ENCODE measurements around the gene CPEB1.

CPEB1 gene

DNA sequence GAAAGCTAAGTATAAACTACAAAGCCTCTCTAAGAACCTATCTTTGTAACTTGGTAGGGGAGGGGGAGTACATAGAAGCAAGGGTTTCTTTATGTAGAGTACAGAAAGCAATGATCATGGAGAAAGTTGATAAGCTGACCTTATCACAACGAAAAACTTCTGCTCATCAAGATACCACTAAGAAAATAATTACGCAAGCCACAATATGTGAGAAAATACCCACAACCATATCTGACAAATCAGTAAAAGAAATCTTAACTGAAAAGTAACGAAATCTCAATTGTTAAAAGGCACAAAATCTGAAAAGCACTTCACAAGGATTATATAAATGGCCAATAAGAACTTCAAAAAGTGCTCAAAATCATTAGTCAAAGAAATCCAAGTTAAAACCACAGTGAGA, 71.8 kb downstream of the CPEB1 start:
- H3K27me3 ChIP-seq (ENCODE audit: control insufficient read depth, insufficient read depth, low read length), result no peaks in the 10 kb centered on the region
- H3K9ac ChIP-seq (ENCODE audit: low read length), result no peak overlapping the region
- no peaks in the 10 kb centered on the region for H3K9me3 ChIP-seq (ENCODE audit: control insufficient read depth, low read depth, low read length)
- no peak overlapping the region for H3K27ac ChIP-seq (ENCODE audit: low read length)
- no peak overlapping the region for H3K4me3 ChIP-seq (ENCODE audit: low read length)
- H3K4me1 ChIP-seq (ENCODE audit: control insufficient read depth, low read depth, low read length), result peaks cover 9% of the 10 kb centered on the region
- no peaks in the 10 kb centered on the region for H3K36me3 ChIP-seq (ENCODE audit: control insufficient read depth, low read depth, low read length)

DNA sequence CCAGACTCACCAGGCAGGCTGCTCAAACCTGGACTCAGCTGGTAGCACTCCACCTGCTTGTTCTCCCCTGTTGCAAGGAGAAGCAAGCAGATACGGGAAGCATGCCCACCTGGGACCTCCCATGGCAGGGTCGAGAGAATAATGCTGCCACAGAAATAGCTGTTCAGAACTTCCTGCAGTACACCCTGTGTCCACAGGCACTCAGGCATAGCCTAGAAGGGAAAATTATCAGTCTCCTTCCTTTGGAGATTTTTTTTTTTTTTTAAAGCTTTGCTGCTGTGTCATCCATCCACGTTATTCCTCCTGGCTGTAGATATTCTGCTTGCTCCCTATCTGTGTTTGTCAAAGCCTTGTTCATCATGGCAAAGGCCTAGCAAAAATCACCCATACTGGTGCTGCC, 74.2 kb downstream of the CPEB1 start:
- no peak overlapping the region for H3K27ac ChIP-seq (ENCODE audit: low read length)
- H3K9ac ChIP-seq (ENCODE audit: low read length), result no peak overlapping the region

DNA sequence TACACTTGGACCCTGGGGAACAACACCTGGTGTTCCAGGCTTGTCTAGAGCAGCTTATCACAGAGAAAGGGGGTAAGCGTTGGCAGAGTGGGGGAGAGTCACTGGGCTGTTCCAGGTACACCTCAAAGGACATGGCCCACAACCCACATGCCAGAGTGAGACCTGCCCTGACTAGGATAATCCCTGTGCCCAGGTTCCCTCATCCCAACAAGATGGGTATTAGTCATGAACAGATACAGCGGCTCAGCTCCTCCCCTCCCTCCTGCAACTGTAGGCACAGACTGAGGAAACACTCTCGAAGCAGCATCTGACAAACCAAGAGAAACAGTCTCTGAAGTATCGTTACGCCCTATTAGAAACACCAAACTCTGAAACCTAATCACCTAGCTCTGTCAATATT, 74.9 kb downstream of the CPEB1 start:
- Histone ChIP-seq H3K9ac (ENCODE audit: low read length) (no peak overlapping the region), H3K4me3 (ENCODE audit: low read length) (no peak overlapping the region), H3K9me3 (ENCODE audit: control insufficient read depth, low read depth, low read length) (no peaks in the 10 kb centered on the region), H3K36me3 (ENCODE audit: control insufficient read depth, low read depth, low read length) (no peaks in the 10 kb centered on the region), H3K27ac (ENCODE audit: low read length) (no peak overlapping the region), H3K4me1 (ENCODE audit: control insufficient read depth, low read depth, low read length) (peaks cover 9% of the 10 kb centered on the region), H3K27me3 (ENCODE audit: control insufficient read depth, insufficient read depth, low read length) (no peaks in the 10 kb centered on the region)

More for the DNA sequence above, 74.2 kb downstream of the CPEB1 start:
- no peaks in the 10 kb centered on the region for H3K36me3 ChIP-seq (ENCODE audit: control insufficient read depth, low read depth, low read length)
- no peak overlapping the region for H3K4me3 ChIP-seq (ENCODE audit: low read length)
- H3K9me3 ChIP-seq (ENCODE audit: control insufficient read depth, low read depth, low read length), result no peaks in the 10 kb centered on the region
- peaks cover 9% of the 10 kb centered on the region for H3K4me1 ChIP-seq (ENCODE audit: control insufficient read depth, low read depth, low read length)
- H3K27me3 ChIP-seq (ENCODE audit: control insufficient read depth, insufficient read depth, low read length), result no peaks in the 10 kb centered on the region

DNA sequence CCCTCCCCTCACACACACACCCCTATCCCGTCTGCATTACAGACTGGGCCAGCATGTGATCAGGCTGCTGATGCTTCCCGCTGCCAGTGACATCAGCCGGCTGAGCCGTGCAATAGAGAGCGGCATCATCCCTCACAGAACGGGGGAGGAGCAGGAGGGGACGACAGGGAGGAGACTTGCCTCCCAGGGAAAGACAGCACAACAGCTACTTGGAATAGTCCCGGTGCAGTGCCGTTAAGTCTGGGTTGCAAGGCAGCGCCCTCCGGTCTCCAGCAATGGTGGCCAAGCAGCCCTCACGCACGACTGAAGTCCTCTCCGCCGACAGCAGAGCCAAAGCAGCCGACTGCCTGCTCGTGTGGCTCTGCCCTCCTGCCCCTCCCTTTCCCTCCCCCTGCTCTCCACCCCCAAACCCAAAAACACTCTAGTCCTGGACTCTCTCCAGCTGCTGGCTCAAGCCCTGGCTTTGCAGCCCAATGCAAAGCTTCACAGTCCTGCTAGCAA, 75.4 kb downstream of the CPEB1 start:
- no peaks in the 10 kb centered on the region for H3K36me3 ChIP-seq (ENCODE audit: control insufficient read depth, low read depth, low read length)
- no peak overlapping the region for H3K27ac ChIP-seq (ENCODE audit: low read length)
- H3K4me3 ChIP-seq (ENCODE audit: low read length), result peak overlapping the region; percentile 40
- H3K27me3 ChIP-seq (ENCODE audit: control insufficient read depth, insufficient read depth, low read length), result no peaks in the 10 kb centered on the region
- H3K9ac ChIP-seq (ENCODE audit: low read length), result no peak overlapping the region
- peaks cover 9% of the 10 kb centered on the region for H3K4me1 ChIP-seq (ENCODE audit: control insufficient read depth, low read depth, low read length)
- H3K9me3 ChIP-seq (ENCODE audit: control insufficient read depth, low read depth, low read length), result no peaks in the 10 kb centered on the region

DNA sequence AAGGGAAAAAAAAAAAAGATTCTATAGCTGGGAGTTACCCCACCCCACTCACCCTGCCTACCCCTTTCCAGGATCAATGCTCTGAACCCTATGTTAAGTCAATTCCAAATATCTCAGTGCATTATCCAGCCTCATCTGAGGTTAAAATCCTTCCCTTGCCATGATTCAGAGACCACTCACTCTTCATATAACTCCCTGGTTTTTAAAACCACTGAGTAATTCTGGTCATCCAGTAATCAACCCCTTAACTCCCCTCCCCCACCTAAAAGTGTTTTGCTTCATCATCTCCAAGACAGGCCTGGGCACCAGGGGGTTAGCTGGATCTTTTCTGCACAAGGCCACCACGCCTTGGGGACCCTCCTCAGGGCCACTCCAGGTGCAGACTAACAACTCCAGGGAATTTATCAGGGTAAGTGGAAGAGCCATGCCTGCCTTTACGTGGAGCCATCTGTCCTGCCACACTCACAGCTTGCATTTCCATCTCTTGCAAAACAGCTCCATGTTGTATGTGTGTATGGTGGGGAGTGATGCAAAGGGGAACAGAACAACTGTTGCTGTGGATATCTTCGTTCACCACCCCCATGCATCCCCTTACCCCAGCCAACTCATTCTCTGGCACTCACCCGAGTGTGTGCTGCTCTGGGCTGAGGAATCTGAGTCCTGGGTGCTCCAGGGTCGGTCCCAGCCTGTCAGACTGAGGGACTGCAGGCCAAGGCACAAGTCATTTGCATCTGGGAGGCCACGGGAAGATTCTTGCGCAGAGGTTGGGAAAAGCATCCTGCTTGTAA, 76.2 kb downstream of the CPEB1 start:
- H3K9ac ChIP-seq (ENCODE audit: low read length), result peak overlapping the region; percentile 3
- peak overlapping the region; percentile 40 for H3K4me3 ChIP-seq (ENCODE audit: low read length)

DNA sequence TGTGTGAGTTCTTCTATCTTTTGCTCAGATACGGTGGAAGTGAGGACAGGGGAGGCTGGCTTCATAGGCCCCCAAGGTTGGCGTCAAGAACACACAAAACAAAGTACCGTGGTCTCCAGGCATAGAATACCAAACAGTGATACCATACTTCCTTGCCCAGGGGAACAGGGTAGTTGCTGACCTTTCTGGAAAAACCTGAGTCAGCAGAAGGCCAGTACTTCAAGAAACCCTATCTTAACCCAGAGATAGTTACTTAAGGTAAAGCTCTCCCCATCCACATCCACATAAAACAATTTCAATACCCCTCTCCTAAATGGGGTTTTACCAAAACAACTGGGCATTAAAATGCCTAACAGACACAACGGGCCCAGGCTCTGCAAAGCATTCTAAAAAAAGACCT, 77.3 kb downstream of the CPEB1 start:
- H3K36me3 ChIP-seq (ENCODE audit: control insufficient read depth, low read depth, low read length), result no peaks in the 10 kb centered on the region
- no peaks in the 10 kb centered on the region for H3K27me3 ChIP-seq (ENCODE audit: control insufficient read depth, insufficient read depth, low read length)
- H3K4me3 ChIP-seq (ENCODE audit: low read length), result no peak overlapping the region
- no peak overlapping the region for H3K27ac ChIP-seq (ENCODE audit: low read length)
- peaks cover 12% of the 10 kb centered on the region for H3K4me1 ChIP-seq (ENCODE audit: control insufficient read depth, low read depth, low read length)
- H3K9ac ChIP-seq (ENCODE audit: low read length), result no peak overlapping the region
- H3K9me3 ChIP-seq (ENCODE audit: control insufficient read depth, low read depth, low read length), result no peaks in the 10 kb centered on the region

More for the DNA sequence above, 76.2 kb downstream of the CPEB1 start:
- Histone ChIP-seq H3K4me1 (ENCODE audit: control insufficient read depth, low read depth, low read length) (peaks cover 9% of the 10 kb centered on the region), H3K9me3 (ENCODE audit: control insufficient read depth, low read depth, low read length) (no peaks in the 10 kb centered on the region), H3K36me3 (ENCODE audit: control insufficient read depth, low read depth, low read length) (no peaks in the 10 kb centered on the region), H3K27ac (ENCODE audit: low read length) (no peak overlapping the region), H3K27me3 (ENCODE audit: control insufficient read depth, insufficient read depth, low read length) (no peaks in the 10 kb centered on the region)

DNA sequence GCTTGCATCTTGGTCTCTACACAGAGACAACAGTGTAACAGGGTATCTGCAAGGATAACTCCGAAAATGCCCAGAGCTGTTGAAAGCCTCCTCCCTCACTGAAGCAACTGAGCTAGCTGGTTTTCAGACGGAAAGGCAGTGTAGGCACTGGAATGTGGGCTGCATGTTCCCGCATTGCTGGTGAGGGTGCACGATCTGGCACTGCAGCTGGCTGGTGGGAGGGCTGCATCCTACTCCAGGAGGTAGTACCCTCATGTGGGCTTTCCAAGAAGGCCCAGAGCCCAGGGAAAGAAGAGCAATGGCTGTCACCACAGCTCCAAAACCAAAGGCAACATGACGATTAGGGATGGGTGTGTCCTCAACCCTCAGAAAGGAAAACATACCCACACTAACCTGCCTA, 78.2 kb downstream of the CPEB1 start:
- Histone ChIP-seq H3K36me3 (ENCODE audit: control insufficient read depth, low read depth, low read length) (no peaks in the 10 kb centered on the region), H3K27me3 (ENCODE audit: control insufficient read depth, insufficient read depth, low read length) (no peaks in the 10 kb centered on the region), H3K9ac (ENCODE audit: low read length) (no peak overlapping the region), H3K4me1 (ENCODE audit: control insufficient read depth, low read depth, low read length) (peaks cover 12% of the 10 kb centered on the region), H3K27ac (ENCODE audit: low read length) (no peak overlapping the region), H3K9me3 (ENCODE audit: control insufficient read depth, low read depth, low read length) (no peaks in the 10 kb centered on the region), H3K4me3 (ENCODE audit: low read length) (no peak overlapping the region)

DNA sequence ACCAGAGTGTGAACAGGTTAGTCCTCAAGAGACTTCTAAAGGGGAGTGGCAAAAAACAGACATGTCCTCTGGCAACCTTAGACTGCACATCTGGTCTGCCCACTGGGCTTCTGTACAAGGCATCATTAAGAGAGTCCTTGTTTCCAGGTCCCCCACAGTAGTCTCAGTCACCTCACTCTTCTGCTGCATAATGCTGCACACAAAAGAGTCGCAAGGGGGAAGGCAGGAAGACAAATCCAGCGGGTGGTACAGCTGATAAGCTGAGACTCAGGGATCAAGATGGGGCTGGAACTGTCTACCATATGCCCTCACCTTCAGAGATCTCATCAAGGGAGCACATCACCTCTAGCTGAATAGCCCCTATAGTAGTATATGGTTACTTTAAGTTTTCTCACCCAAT, 79.5 kb downstream of the CPEB1 start:
- no peak overlapping the region for H3K9ac ChIP-seq (ENCODE audit: low read length)
- no peaks in the 10 kb centered on the region for H3K27me3 ChIP-seq (ENCODE audit: control insufficient read depth, insufficient read depth, low read length)
- no peaks in the 10 kb centered on the region for H3K36me3 ChIP-seq (ENCODE audit: control insufficient read depth, low read depth, low read length)
- H3K27ac ChIP-seq (ENCODE audit: low read length), result no peak overlapping the region
- no peaks in the 10 kb centered on the region for H3K9me3 ChIP-seq (ENCODE audit: control insufficient read depth, low read depth, low read length)
- H3K4me1 ChIP-seq (ENCODE audit: control insufficient read depth, low read depth, low read length), result peaks cover 12% of the 10 kb centered on the region
- H3K4me3 ChIP-seq (ENCODE audit: low read length), result no peak overlapping the region

DNA sequence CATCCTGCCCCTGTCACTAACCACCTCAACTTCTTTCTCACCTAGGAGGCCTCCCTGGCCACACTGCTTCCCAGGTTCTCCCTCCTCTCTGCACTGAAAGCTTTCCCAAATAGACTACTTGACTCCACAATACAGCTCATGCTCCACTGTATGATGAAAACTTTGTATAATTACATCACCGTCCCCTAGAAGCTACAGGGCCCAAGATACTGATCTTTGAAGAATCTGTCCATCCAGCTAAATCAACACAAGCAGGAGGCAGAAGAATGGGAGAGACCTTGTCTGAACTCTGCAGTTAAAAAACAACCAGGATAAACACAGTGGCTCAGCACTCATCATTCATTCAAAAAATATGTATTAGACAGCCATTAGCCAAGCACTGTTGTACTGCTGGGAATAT, 80.5 kb downstream of the CPEB1 start:
- H3K27me3 ChIP-seq (ENCODE audit: control insufficient read depth, insufficient read depth, low read length), result no peaks in the 10 kb centered on the region
- no peak overlapping the region for H3K4me3 ChIP-seq (ENCODE audit: low read length)
- H3K4me1 ChIP-seq (ENCODE audit: control insufficient read depth, low read depth, low read length), result peaks cover 12% of the 10 kb centered on the region
- H3K9ac ChIP-seq (ENCODE audit: low read length), result no peak overlapping the region
- H3K27ac ChIP-seq (ENCODE audit: low read length), result no peak overlapping the region
- no peaks in the 10 kb centered on the region for H3K36me3 ChIP-seq (ENCODE audit: control insufficient read depth, low read depth, low read length)
- H3K9me3 ChIP-seq (ENCODE audit: control insufficient read depth, low read depth, low read length), result no peaks in the 10 kb centered on the region

DNA sequence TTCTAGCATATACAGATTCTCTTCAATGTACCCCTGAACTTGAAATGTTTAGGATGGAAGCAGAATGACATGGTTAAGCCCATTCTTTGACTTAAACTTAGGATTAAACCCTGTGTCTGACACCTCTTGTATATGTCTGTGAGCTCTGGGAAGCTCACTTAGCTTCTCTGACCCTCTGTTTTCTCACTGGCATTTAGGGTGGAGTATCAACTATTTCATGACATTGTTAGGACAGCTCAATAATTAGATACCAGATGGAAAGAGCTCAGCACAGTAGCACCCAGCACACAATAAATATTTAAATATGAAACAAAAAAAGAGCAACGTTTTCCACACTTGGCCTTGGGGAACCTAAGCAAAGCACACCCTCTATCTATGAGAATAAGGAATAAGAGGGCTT, 88.7 kb downstream of the CPEB1 start:
- Histone ChIP-seq H3K9ac (ENCODE audit: low read length) (no peak overlapping the region), H3K27me3 (ENCODE audit: control insufficient read depth, insufficient read depth, low read length) (no peaks in the 10 kb centered on the region), H3K36me3 (ENCODE audit: control insufficient read depth, low read depth, low read length) (no peaks in the 10 kb centered on the region), H3K4me3 (ENCODE audit: low read length) (no peak overlapping the region), H3K9me3 (ENCODE audit: control insufficient read depth, low read depth, low read length) (no peaks in the 10 kb centered on the region), H3K27ac (ENCODE audit: low read length) (no peak overlapping the region), H3K4me1 (ENCODE audit: control insufficient read depth, low read depth, low read length) (no peaks in the 10 kb centered on the region)

DNA sequence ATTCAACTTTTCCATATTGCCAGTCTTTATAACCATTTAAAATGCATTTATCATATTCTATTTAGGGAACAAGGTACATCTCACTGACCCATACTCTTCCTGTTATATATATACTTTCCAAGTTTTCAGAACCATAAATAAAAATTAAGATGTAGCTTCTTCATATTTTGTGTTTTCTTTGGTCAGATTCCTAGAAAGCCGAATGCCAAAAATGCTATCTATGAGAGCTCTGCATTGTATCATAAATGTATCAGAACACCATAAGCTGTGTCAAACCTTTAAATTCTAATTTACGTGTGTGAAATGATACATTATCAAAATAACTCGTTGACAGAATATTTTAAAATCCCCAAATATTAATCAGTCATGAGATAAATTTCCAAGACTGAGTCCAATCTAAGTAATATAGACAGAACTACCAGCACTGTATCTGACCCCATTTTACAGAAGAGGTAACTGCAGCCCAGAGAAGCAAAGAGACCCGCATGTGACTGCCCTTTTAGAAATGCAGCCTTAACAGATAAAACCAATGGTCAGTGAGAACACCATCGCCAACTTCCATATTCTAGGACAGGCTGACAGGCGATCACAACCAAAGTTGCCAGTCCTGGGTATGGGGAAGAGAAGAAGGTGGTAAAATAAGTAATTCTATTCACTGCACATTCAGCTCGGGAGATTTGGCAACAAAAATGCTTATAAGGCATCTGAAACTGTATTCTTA, 90.7 kb downstream of the CPEB1 start:
- Histone ChIP-seq H3K4me3 (ENCODE audit: low read length) (no peak overlapping the region), H3K4me1 (ENCODE audit: control insufficient read depth, low read depth, low read length) (no peaks in the 10 kb centered on the region), H3K36me3 (ENCODE audit: control insufficient read depth, low read depth, low read length) (no peaks in the 10 kb centered on the region), H3K9me3 (ENCODE audit: control insufficient read depth, low read depth, low read length) (no peaks in the 10 kb centered on the region), H3K27ac (ENCODE audit: low read length) (no peak overlapping the region), H3K27me3 (ENCODE audit: control insufficient read depth, insufficient read depth, low read length) (no peaks in the 10 kb centered on the region), H3K9ac (ENCODE audit: low read length) (no peak overlapping the region)

DNA sequence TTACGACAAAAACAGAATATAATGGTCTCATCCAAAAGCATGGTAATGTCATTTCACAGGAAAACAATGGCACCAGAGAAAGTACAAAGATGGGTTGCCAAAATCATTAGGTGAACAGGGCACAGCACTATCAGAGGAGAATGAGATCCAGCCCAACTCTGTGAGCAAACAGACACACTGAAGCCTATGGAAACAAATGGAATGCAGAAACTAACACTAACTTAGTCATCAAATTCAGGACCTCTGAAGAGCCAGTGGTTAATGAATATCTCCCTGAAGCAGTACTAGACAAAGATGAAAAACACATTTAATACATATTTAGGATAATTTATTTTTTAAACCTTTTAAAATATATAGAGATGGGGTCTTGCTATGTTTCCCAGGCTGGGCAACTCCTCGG, 92.3 kb downstream of the CPEB1 start:
- Histone ChIP-seq H3K9ac (ENCODE audit: low read length) (no peak overlapping the region), H3K4me3 (ENCODE audit: low read length) (no peak overlapping the region), H3K36me3 (ENCODE audit: control insufficient read depth, low read depth, low read length) (no peaks in the 10 kb centered on the region), H3K9me3 (ENCODE audit: control insufficient read depth, low read depth, low read length) (no peaks in the 10 kb centered on the region), H3K27me3 (ENCODE audit: control insufficient read depth, insufficient read depth, low read length) (no peaks in the 10 kb centered on the region), H3K27ac (ENCODE audit: low read length) (no peak overlapping the region), H3K4me1 (ENCODE audit: control insufficient read depth, low read depth, low read length) (no peaks in the 10 kb centered on the region)
